GM12878 (cell line): ENCODE measurements around the gene IQCC.

Experiments used
- BRCA1 ChIP-seq: IDR thresholded peaks from 2 replicates; pipeline ENCODE4 v1.6.1; 2011; ENCODE audit warnings: low read depth, low read length, improper control_type of control experiment
- EGR1 ChIP-seq, 2 experiments: IDR thresholded peaks; 1 replicate in 1 of 2; 2 replicates in 1 of 2; pipeline ENCODE4 v1.6.1; 2011 to 2012; ENCODE audit warnings: low read depth in 2 of 2, low read length in 2 of 2, borderline replicate concordance in 1 of 2, mild to moderate bottlenecking in 1 of 2, moderate library complexity in 1 of 2
- EP300 ChIP-seq, 2 experiments: fragments of 150-350 bp in 1 of 2; IDR thresholded peaks; 2 replicates each; pipeline ENCODE4 v1.6.1; 2011 to 2012; ENCODE audit warnings: low read depth in 2 of 2, low read length in 2 of 2, borderline replicate concordance in 1 of 2, improper control_type of control experiment in 1 of 2, inconsistent platforms in 1 of 2; ENCODE audit not compliant: control insufficient read depth in 1 of 2
- POLR2A ChIP-seq: IDR thresholded peaks from 2 replicates; pipeline ENCODE4 v1.6.1; 2011; ENCODE audit warnings: low read depth, mild to moderate bottlenecking, low read length
- POLR2AphosphoS5 ChIP-seq: IDR thresholded peaks from 2 replicates; pipeline ENCODE4 v1.6.1; 2011; ENCODE audit warnings: mild to moderate bottlenecking, low read length, inconsistent platforms
- POU2F2 ChIP-seq: IDR thresholded peaks from 3 replicates; pipeline ENCODE4 v1.6.1; 2011; ENCODE audit warnings: low read depth, mild to moderate bottlenecking, low read length, borderline replicate concordance
- RAD21 ChIP-seq: IDR thresholded peaks from 2 replicates; pipeline ENCODE4 v1.6.1; 2011; ENCODE audit warnings: mild to moderate bottlenecking, low read depth, low read length, moderate library complexity; ENCODE audit not compliant: insufficient read depth
- SMC3 ChIP-seq: IDR thresholded peaks from 2 replicates; pipeline ENCODE4 v1.6.1; 2011; ENCODE audit warnings: low read length, improper control_type of control experiment, borderline replicate concordance
- TARDBP ChIP-seq: IDR thresholded peaks from 2 replicates; pipeline ENCODE4 v1.6.1; 2016; ENCODE audit warnings: borderline replicate concordance
- YY1 ChIP-seq: IDR thresholded peaks from 2 replicates; pipeline ENCODE4 v1.6.1; 2011; ENCODE audit warnings: low read depth, mild to moderate bottlenecking, low read length
- TF ChIP-seq, protein P1 (sequence below): fragments of 450-650 bp; formaldehyde crosslinking; IDR thresholded peaks from 2 replicates; pipeline ENCODE4 v1.4.0; 2022; ENCODE audit warnings: mild to moderate bottlenecking, moderate library complexity
- TF ChIP-seq, protein P2 (sequence below), 3 experiments: IDR thresholded peaks in 2 of 3; conservative IDR thresholded peaks in 1 of 3; 2 replicates each; pipeline ENCODE4 v1.5.1; 2011; ENCODE audit warnings: low read depth in 3 of 3, low read length in 3 of 3, mild to moderate bottlenecking in 3 of 3, control low read depth in 2 of 3, moderate library complexity in 2 of 3, inconsistent platforms in 1 of 3, mixed read lengths in 1 of 3; ENCODE audit not compliant: control insufficient read depth in 2 of 3, insufficient read depth in 1 of 3; ENCODE audit errors: extremely low read depth in 1 of 3
- TF ChIP-seq, protein P3 (sequence below): IDR thresholded peaks from 2 replicates; pipeline ENCODE4 v1.6.1; 2012; ENCODE audit warnings: low read depth, low read length, improper control_type of control experiment

DNA sequence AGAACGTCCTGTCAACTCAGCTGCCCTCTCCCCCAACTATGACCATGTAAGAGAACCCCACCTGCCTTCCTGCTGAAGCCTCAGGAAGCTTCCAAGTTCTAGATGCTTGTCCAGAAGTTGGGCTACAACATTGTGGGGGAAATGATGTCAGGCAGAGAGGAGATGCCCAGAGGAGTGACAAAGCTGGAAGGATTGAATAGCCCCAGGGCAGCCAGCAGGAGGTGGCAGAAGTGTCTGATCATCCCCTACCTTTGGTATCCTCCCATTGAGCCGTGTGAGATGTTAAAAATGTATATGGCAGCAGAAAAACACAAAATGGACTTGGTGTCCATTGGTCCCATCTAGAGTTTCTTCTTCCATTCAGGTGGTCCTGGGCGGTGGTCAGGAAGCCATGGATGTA is 23.3 kb downstream of the IQCC start:
- TF ChIP-seq, protein P1, sequence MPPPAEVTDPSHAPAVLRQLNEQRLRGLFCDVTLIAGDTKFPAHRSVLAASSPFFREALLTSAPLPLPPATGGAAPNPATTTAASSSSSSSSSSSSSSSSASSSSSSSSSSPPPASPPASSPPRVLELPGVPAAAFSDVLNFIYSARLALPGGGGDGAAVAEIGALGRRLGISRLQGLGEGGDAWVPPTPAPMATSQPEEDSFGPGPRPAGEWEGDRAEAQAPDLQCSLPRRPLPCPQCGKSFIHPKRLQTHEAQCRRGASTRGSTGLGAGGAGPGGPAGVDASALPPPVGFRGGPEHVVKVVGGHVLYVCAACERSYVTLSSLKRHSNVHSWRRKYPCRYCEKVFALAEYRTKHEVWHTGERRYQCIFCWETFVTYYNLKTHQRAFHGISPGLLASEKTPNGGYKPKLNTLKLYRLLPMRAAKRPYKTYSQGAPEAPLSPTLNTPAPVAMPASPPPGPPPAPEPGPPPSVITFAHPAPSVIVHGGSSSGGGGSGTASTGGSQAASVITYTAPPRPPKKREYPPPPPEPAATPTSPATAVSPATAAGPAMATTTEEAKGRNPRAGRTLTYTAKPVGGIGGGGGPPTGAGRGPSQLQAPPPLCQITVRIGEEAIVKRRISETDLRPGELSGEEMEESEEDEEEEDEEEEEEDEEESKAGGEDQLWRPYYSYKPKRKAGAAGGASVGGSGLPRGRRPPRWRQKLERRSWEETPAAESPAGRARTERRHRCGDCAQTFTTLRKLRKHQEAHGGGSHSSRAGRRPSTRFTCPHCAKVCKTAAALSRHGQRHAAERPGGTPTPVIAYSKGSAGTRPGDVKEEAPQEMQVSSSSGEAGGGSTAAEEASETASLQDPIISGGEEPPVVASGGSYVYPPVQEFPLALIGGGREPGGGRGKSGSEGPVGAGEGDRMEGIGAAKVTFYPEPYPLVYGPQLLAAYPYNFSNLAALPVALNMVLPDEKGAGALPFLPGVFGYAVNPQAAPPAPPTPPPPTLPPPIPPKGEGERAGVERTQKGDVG (CRISPR knock-in tag), result no peak
- TF ChIP-seq BRCA1, result no peak
- no peak for TF ChIP-seq RAD21
- TF ChIP-seq POLR2A, result no peak
- no peak for TF ChIP-seq TARDBP
- TF ChIP-seq YY1, result no peak
- TF ChIP-seq, protein P2, sequence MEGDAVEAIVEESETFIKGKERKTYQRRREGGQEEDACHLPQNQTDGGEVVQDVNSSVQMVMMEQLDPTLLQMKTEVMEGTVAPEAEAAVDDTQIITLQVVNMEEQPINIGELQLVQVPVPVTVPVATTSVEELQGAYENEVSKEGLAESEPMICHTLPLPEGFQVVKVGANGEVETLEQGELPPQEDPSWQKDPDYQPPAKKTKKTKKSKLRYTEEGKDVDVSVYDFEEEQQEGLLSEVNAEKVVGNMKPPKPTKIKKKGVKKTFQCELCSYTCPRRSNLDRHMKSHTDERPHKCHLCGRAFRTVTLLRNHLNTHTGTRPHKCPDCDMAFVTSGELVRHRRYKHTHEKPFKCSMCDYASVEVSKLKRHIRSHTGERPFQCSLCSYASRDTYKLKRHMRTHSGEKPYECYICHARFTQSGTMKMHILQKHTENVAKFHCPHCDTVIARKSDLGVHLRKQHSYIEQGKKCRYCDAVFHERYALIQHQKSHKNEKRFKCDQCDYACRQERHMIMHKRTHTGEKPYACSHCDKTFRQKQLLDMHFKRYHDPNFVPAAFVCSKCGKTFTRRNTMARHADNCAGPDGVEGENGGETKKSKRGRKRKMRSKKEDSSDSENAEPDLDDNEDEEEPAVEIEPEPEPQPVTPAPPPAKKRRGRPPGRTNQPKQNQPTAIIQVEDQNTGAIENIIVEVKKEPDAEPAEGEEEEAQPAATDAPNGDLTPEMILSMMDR (IDR thresholded peaks at IDR 0.05 in 2 of 3, conservative IDR thresholded peaks at IDR 0.05 in 1 of 3; ENCODE audit: control insufficient read depth in 2 of 3, extremely low read depth in 1 of 3, insufficient read depth in 1 of 3, low read depth in 3 of 3, low read length in 3 of 3), result no peak
- TF ChIP-seq EGR1 (IDR thresholded peaks at IDR 0.05; ENCODE audit: borderline replicate concordance in 1 of 2, low read depth in 2 of 2, low read length in 2 of 2), result no peak
- no peak for TF ChIP-seq POLR2AphosphoS5
- no peak for TF ChIP-seq POU2F2
- no peak for TF ChIP-seq SMC3
- TF ChIP-seq EP300 (IDR thresholded peaks at IDR 0.05; ENCODE audit: borderline replicate concordance in 1 of 2, control insufficient read depth in 1 of 2, low read depth in 2 of 2, low read length in 2 of 2), result no peak
- TF ChIP-seq, protein P3, sequence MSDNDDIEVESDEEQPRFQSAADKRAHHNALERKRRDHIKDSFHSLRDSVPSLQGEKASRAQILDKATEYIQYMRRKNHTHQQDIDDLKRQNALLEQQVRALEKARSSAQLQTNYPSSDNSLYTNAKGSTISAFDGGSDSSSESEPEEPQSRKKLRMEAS, result no peak
